Stimulated activated CD4-positive, alpha-beta T cell treated with anti-CD3 and anti-CD28 coated beads, Interleukin-4, amount 100 ng/mL, for 4 hours (primary cell): ENCODE data around the gene FRYL.

Experiments used
- DNase-seq, 2 experiments: peaks; one replicate each; pipeline ENCODE4 v3.0.0-alpha.2; 2020

FRYL gene

DNA sequence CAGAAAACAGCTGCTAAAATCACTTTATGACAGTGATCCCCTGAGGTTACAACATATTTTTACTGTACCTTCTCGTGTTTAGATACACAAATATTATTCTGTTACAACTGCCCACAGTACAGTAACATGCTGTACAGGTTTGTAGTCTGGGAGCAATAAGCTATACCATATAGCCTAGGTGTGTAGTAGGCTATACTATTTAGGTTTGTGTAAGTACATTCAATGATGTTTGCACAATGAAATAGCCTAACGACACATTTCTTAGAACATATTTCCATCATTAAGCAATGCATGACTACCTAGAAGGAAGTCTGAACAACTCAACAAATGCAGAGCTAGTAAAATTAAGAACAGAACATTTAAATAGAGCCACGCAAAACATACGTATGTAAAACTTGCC is 177.3 kb downstream of the FRYL start:
- DNase-seq, result no peak

DNA sequence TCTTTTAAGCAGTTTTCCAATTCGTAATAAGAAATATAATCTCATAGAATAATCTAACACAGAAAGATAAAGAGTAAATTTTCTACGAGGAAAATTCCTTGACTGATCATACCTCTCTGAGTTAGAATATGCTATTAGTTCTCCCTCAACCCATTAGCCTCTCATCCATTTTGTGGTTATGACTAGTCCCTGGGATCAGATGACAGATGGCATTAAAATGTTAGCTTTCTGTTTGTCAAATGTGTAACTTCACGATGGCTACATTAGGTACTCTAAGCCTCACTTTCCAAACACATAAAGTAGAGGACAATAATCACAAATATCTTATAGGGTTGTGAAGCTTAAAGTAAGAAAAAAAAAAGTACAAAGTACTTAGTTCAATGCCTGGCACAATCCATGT is 177.9 kb downstream of the FRYL start:
- no peak for DNase-seq

DNA sequence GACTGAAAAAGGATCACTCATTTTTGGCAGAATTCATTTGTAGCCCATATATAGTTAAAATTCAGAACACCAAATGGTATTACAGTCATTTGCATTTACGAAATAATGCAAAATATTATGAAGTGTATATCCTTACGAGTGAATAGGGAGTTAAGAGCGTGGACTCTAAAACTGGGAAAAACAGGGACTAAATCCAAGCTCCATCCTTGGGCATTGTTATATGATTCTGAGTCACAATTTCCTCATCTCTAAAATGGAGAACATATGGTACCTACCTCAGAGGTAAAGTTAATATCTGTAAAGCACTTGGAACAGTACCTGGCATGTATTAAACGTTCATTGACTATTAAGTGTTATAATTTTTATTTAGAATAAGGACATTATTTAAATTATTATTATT is 183.7 kb downstream of the FRYL start:
- DNase-seq, result no peak

DNA sequence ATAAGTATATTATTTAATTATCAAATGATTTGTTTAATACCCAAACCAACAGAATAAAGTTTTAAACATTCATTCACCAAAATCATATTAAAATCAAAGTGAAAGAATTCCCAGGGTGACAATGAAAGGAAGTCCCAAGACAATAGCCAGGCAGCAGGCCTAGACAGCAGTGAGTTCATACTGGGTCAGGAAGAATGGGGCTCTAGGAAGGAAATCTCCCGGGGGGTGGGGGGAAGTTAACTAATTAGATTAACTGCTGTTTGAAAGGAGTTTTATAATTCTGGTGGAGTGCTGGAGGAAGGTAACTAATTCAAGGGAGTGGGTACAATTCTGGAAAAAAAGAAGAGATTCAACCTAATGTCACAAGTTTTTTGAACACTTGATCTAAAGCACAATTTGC is 185.9 kb downstream of the FRYL start:
- DNase-seq, result no peak

DNA sequence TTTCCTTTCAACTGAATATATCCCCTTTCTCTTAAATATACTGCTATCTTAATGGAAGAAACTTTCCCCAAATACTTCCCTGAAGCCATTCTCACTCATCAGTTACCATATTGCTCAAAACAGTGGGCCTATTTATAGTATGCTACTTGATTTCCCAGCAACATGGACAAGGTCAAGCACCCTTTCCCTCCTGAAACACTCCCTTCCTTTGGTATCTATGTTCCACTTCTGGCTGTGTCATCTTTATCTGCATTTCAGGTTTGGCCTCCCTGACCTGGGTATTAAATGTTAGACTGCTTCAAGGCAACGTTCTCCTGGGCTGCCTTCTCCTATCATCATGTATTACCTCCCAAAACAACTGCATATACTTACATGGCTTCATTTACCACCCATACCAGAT is 188.7 kb downstream of the FRYL start:
- DNase-seq, result no peak

DNA sequence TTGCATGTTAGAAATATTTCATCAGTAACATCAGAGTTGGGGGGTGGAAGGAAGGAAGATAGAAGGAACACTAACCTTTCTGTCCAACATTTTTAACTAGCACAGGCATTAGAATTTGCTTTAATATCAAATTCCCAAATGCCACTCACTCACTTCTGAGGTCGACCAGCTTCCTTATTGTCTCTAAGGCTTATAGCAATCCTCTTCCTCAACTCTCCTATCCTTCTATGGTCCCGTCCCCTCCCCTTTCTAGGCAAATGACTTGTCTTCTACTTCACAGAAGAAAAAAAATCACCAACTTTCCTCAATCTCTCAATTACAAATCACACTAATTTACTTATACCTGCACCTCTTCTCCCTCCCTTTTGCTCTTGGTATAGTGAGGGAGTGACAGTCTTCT is 189.2 kb downstream of the FRYL start:
- DNase-seq, result no peak

DNA sequence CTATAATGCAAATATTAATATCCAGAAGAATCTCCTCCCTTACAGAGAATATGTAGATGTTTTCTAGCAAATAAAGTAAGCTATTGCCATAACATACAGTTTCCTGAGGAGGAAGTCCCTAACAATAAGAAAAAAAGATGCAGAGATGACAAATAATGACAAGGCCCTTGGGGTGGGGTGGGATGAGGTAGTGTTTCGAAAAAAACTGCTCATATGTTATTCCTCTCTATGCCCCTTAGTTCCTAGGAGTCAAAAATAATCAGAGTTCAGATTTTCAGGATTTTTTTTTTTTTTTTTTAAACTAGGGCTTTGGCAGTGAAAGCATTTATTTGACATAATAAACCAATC is 191.0 kb downstream of the FRYL start:
- no peak for DNase-seq

DNA sequence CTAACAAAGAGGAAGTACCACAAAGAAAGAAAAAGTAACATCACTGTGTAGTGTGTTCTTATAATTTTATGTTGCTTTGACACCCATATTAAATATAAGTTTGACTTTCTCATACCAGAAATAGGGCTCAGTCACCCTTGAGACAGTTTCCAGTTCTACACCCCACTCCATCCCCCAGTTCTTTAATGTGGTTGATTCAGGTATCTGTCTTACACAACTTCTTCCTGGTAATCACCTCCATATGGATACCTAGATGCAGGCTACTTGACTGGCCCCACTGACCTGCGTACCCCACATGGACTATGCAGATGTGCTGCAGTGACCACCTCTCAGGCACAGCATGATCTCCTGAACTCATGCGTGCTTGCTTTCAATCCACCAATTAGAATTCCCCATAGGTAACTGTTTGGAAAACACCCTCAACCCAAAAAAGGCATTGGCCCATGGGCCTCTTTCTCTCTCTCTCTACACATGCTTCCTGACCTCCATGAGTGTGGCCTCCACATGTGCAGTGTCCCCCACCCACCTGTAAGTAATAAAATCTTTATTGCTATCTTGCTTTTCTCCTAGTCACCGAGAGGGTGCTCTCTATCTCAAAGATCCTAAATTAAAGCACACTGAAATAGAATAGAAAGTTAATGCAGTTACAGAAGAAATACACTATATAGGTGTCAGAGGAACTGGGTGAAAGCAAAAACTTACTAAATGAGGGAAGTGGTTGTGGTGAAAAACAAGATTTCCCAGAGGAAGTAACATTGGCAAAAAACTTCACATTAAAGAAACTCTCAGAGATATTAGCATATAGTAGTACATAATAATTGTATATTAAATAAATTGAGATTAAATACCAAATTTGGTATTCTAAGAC is 191.6 kb downstream of the FRYL start:
- no peak for DNase-seq

DNA sequence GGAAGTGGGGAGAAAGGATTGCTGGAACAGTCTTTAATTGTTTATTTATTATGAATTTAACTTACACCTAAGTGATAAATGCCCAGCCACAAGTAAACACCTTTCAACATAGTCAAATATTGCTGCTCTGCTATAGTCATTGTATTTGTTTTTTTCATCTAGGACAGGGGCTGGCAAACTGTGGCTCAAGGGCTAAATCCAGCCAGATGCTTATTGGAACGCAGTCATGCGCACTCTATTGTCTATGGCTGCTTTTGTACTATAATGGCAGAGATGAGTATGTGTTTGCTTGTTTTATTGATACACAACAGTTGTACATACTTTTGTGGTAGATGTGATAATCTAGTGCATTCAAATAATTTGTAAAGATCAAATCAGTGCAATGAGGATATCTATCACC is 194.7 kb downstream of the FRYL start:
- DNase-seq, result no peak

DNA sequence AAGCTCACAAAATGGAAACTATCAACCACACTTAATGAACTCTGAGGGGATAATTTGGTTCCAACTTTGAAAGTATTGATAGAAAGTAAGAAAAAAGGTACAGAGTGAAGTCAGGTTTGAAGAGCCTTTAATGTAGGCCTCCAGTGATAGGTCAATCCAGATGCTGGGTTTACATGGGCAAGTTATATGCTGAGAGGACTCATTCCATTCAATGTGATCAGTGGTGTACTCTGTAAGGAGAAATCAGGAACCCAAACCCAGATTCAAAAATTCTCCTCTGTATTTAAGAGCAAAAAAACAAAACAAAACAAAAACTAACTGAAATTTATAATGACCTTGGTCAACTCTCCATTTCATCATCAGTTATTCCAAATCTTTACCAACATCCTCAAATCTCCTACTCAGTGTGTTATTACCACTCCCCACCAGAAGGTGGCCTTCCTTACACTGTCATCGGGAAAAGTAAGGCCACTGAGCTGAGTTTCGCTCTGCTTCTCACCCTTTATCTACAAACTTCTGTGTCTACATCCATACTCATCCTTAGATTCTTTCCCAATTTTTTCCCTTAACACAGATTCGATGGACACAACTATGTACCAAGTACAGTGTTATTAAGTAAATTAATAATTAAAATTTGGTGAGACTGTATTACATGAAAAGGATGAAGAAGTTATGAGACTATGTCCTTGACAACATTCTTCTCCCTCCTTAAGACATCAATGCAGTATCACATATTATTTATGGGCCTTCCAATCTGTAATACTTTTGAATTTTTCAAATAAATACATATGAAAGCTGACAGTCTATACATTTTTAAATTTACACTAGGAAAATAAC is 201.7 kb downstream of the FRYL start:
- DNase-seq, result peak; percentile 16 to 32

DNA sequence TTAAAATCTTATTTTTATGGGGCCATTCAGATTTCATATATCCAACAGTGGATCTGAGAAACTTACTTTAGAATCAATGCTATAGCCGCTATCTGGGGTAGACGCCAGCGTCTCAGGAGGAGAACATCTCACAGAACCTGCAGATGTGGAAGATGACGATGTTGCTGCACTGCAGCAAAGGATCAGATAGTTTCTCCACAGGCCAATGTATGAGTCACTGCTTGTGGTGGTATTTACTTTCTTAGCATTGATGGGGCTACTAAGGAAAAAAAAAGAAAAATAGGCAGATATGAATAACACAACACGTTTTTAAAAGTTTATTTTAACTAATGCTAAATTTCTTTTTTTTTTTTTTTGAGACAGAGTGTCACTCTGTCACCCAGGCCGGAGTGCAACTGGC is 204.1 kb downstream of the FRYL start:
- no peak for DNase-seq

DNA sequence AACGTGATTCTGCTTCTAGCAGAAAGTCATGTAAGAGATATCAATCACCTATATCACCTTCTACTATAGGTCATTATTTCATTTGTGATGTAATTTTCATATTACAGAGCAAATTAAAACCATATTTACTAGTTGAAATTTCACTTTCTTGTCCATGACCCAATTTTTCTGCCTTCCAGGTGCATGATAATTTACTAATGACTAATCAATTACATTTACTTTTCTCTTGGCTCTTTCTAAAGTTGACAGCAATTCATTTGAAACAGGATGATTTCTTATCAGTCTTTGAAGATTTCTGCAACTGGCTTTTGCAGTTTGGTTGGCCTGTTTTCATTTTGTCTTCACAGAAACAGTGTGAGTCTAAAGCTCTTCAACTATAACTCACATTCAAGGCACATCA is 208.6 kb downstream of the FRYL start:
- no peak for DNase-seq

DNA sequence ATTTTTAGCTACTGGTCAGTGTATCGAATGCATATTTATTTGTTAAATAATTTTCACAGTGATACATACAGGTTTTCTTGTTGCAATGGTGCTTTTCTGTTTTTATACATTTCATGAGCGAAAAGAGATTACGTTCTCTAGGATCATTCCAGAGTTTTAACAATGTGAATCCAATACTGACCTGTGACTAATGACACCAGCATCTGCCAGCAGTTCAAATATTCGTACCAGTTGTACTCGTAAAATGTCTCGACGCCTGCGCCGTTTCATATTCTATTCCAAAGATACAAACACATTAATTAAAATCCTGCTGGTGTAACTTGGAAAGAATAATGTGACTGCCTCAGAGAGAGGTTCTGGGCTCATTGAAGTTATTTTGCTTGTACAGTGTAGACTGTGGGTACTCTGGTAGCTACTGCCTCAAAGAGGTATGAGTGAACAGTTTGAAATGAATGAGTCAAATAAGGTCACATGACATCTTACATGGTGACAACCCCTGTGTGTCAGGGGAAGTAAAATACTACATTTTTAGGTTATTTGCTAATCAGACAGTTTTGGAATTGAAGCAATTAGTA is 209.3 kb downstream of the FRYL start:
- DNase-seq, result no peak

DNA sequence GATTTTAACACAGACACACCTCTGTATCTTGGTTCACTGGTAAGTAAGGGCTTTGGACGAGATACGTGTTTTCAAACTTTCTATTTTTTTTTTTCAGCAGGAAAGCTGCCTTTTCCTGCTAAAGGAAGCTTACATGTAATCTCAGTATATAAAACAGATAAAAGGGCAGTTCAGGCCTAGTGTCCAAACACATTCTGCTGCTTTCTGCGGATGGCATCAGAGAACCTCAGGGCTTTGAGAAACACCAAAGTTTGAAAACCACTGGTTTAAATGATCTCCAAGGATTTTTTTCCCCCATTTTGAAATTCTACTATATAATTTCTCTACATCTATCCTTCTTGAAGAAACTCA is 214.1 kb downstream of the FRYL start:
- no peak for DNase-seq

DNA sequence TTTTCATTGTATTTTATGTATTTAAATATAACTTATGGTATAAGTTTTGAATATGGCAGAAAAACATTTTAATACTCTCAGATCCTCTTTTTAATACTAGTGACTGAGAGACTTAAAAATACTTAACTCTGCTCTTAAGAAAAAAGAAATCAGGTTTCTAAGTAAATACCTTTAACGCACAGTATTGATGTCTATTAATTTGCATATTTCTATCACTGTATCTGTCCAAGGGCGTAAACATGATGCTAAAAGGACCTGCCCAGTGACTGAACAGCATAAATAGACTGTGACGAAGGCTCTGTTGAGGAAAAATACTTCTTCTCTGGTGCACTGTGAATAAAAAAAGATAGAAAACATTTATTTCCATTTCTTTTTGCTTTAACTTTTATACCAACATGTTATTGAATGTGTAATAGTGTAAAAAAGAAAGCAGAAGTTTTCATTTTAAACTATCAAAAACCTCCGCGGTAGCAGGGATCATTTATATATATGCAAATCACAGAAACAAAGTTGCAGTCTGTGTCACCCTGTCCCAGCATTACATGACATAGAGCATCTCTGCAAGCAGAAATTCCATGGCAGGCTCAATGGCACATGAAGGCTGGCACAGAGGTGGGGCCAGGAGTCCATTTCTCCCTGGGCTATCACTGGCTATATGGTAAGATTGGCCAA is 214.6 kb downstream of the FRYL start:
- DNase-seq, result no peak

DNA sequence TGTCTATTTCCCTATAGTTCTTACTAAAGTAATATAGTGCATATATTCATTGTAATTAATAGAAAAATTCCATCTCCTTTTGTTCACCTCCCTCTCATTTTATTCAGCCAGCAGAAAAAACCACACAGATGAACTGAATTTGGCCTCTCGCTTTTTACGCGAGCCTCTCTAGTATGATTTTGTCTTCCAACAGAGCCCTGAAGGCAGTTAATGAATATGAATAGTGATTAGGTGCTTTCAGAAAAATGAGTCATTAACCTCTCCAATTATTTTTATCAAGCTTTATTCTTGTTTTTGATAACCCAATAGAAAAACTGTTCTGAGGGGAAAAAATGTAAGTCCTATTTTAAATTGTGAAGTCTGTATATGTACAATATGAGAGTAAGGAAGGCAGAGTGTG is 215.9 kb downstream of the FRYL start:
- DNase-seq, result no peak

DNA sequence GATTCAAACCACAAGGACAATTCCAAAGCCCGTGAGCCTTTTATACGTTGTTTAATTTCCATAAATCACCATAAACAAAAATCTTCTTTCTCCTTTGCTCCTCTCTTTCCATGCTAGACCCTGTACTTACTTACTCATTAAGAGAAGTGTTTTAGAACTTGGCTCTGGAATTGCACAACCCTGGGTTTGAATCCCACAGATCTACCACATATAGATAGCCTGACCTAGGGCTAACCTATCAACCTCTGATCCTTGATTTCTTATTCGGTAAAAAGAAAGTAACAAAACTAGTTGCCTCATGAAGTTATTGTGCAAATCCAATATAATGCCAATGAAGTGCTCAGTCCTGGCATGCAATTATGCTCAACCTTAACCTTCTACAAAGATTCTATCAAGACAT is 221.3 kb downstream of the FRYL start:
- DNase-seq, result no peak

DNA sequence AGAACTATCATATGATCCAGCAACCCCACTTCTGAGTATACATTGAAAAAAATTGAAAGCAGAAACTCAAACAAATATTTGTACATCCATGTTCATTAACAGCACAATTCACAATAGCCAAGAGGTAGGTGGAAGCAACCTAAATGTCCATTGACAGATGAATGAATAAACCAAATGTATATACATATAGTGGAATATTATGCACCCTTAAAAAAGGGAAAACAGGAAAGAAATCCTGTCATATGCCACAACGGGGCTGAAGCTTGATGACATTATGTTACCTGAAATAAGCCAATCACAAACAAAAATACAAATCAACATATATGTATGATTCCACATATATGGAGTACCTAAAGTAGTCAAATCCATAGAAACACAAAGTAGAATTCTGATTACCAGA is 222.1 kb downstream of the FRYL start:
- DNase-seq, result no peak

DNA sequence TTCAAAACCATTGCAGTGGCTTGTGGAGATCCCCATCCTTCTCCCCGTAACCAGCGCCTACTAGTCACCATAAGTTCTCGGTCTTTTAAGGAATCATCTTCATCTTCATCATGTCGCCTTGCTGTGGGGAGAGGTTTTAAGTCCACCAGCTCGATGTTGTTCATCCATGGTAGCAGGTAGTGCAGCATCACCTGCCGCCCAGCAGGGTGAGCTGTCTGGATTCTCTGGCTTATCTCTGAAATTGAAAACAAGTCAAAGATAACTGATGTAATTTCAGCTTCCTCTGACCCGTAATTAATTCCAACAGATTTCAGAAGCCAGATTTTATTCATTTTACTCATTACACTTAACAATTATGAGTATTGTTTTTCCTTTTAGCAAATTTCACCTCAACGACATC is 222.6 kb downstream of the FRYL start:
- no peak for DNase-seq

DNA sequence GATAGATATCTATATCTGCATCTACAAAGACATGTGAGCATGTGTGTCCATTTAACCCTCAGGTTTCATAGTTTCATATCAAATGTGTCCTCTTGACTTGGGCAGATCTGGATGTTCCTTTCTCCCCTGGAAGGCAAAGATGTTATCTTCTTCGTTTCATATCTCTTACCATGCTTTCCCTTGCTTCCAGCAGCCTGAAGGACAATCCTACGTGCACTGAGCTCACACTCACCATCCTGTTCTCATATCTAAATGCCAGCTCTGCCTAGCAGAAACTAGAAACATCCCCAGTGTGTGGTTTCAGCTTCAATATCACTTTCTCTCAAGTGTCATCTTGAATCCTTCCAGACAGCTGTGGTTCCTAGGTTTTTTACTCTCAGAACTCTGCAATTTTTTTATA is 223.8 kb downstream of the FRYL start:
- no peak for DNase-seq

DNA sequence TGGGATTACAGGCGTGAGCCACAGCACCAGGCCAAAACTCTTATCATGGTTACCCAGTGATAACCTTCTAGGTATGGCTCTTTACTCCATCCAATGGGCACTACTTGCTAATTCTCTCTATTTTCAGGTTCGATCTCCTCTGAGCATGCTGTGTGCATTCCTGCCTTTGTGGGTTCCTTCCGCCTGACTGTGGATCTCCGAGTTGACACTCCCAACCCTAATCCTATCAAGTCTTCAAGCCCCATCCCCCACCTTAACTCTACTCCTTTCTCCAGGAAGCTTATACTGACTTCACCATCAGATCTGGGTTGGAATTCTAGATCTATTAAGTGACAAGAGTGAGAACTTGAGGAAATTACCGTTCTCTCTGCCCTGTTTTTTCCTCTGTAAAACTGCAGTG is 225.5 kb downstream of the FRYL start:
- DNase-seq, result no peak

DNA sequence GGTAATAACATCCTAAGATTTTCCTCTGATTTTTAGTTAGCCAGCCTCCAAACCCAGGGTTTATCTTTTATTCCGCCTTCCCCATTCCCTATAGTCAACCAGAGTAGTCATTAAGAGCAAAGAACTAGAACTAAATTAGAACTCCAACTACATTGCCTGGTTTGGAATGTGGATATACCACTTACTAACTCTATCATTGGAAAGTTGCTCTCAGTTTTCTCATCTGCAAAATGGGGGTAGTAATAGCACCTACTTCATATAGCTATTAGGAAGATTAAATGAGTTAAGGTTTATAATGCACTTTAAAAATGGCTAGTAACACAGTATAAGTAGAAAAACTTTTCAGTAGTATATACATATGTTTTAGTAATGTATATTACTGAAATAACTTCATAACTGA is 226.4 kb downstream of the FRYL start:
- no peak for DNase-seq

DNA sequence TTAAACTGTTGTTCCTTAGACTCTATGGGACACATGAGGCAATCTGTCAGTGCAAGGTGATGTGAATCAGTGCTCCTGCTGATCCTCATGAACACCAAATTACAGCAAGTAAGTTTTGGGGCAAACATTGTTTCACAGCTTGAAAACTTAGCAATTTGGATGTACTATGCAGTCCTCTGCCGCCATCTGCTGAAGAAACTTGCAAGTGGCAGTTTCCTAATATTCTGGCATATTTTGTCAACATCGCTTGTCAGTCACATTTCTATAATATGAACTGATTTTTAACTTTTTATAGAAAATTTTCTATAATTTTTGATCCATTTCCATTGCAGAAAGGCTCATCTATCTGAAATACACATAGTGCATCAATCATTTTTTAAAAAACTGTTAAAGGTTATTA is 233.7 kb downstream of the FRYL start:
- peak in 1 of 2 experiments; percentile 4 for DNase-seq

DNA sequence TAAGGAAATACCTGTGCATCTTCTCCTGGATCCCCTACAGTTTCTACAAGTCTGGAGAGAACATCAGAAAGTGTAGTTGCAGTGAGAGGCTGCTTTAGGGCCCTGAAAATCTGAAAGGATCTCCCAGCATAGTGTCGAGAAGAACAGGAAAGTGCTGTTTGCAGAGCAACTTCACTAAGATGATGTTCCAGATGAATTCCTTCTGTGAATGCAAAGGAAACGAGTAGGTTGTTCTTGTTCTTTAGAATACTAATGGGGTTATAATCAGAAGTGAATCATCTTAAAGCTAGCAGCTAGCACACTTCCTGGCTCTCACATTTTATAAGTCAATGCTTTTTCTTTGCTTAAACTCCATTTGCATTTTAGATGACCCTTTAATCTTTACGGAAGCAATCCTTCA is 236.3 kb downstream of the FRYL start:
- no peak for DNase-seq
